CD1c-positive myeloid dendritic cell (primary cell): ENCODE data around the gene RPL3.
"Not testable (repeated sequence)": the region's sequence is repeated elsewhere in the genome, so short reads cannot be mapped to it uniquely, and the experiment has no call there.

ENCODE experiments used
- DNase-seq: peaks from one replicate; pipeline ENCODE4 v3.0.0-alpha.2; 2016; ENCODE audit errors: extremely low spot score

Gene RPL3

DNA sequence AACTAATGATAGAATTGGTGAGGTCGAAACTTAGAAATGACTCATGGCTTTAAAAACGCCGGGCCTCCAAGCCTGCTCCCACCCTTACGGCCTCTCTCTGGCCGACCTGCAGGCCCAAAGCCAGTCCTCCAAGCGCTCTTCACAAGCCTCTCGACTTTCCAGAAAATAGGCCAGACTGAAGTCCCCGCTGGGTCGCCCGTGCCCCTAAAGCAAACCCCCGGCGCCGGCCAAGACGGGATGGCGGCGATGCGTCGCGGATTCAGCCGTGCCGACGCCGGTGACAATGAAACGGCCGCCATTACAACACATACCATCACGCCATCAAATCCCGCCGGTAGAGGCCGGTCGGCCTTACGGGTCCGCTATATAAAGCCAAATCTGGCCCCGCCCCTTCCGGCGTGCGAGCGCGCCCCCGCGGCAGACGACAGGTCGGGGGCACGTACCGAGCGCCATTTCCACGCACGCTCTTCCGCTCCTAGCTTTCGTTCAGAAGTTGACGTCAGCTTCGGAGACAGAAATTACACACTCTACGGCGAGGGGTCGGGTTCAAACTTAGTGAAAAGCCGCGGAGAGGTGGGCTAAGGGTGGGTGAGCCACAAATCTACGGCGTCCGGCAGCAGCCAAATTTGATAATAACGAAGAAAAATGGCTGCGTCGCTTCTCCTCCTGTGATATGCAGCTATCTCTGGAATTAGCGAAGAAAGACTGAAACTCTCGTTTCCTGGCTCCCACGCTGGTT lies at the start of gene RPL3:
Gene RPL3 (minus strand): TSS at position 340 of the 739 bp plus-strand sequence. CDS start 26 bp downstream, at position 314.
- peak; percentile 99 for DNase-seq

DNA sequence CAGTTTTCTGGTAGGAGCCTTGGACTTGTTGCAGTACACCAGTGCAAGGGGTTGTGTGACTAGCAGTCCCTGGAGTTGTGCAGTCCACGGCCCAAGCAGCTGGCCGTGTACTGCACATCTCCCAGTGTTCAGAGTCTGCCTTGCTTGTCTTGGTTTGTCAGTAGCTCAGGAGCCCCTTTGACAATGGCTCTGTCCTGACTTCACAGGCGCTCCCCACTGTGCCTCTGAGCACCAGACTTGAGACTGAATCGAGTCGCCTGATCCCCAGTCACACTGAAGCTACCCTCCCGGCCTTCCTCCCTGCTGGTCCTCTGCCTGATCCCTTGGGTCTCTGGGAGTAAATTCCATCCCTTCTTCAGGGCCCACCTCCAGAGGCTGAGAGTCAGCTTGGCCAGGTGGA lies 49.8 kb upstream of the RPL3 start:
- DNase-seq, result no peak

DNA sequence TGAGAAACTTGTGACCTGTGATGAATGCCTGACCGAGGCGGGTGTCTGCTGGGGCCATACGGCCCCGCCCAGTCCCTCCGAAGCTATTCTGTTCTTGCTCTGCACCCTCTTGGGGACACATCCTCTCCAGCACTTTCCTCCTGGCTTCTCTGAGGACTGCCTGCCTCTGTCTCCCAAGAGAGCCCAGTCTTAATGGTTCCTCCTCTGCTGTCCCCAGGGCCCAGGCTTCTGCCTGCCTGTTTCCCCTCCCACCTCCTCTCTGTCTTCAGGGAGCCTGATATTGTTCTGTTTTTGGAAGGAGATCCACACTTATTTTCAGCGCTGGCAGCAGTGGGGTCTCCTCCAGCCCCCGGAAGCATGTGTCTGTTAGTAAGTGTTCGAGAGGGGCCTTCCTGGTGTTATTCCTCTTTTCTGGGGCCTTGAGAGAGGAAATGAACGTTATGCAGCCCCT lies 49.1 kb upstream of the RPL3 start:
- peak; percentile 31 for DNase-seq

GRCh38 chr22:39367035-39367434 lies 47.6 kb upstream of the RPL3 start:
- DNase-seq, result no peak

DNA sequence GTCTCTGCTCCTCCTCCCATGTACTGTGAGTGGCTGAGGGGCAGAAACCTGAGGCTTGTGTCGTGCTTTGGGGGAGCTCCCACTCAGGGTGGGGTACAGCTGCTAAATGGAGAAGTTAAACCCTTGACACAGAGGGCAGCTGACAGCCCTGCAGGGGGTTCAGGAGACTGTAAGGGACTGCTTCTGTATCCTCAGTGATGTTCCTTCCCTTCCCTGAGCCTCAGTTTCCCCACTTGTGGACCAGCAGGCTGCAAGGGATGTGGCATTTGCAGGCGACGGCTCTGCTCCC lies 46.0 kb upstream of the RPL3 start:
- no peak for DNase-seq

GRCh38 chr22:39364714-39365491 lies 45.5 kb upstream of the RPL3 start:
- DNase-seq, result peak; percentile 7

GRCh38 chr22:39363751-39364515 lies 44.5 kb upstream of the RPL3 start:
- DNase-seq, result no peak

DNA sequence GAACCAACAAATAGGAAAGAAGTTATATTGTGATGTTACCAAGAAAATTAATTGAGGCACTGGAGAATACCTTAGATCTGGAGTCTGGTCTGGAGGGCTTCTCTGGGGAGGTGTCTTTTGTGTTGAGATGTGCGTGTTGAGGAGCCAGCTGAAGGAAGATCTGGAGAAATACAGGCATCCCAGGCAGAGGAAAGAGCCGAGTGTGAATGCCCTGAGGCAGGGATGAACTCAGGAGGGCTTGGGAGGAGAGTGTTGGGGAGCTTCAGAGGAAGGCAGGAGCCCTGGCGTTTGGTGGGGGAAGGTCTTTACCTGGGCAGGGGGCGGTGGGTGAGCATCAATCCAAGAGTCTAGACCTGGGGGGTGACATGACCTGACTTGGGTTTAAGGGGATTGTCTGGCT lies 43.5 kb upstream of the RPL3 start:
- DNase-seq, result no peak

DNA sequence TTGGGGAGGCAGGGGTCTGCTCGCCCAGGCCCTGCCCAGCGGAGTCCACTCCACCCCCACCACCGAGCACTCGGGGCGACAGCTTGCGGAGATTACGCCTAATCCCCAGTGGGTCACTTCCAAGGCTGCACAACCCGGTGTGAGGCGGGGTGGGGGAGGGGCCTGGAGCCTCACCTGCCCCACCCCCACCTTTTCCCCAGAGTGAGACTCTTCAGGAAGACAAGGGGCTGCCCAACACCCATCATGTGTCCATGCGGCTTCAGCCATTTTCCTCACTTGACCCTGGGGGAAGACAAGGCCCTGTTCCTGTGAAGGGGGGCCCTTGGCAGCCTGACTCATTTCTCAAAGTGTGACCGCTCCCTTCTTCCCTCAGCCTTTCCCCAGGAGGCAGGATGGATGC lies 42.8 kb upstream of the RPL3 start:
- DNase-seq, result no peak

GRCh38 chr22:39361496-39361895 lies 42.1 kb upstream of the RPL3 start:
- no peak for DNase-seq

DNA sequence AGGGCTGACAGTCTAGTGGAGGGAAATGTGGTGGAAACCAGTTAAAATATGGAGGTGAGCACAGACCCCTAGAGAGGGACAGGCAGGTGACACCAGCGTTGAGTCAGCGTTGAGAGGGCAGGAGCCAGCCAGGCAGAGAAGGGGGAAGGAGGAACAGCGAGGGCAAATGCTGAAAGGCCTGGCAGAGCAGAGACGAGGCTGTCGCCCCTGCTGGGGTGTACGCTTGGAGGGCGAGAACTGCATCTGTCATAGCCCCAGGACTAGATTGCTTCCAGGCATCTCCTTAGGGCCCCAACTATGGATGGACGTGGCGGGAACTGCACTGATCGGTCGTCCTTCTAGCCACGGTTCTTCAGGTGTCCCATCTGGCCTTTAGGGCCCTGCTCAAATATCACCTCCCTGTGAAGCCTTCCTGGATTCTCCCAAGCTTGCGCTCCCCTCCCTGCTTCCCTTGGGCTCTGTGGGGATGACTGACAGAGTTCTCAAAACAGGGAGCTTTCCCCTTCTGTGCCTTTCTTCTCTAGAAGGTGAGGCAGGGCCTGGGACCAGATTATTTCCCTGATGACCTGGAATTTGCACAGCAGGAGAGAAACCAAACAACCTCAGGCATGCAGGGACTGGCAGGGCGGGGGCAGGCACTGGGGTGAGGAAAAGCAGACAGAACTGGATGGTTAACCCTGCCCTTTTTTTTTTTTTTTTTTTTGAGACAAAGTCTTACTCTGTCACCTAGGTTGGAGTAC lies 41.4 kb upstream of the RPL3 start:
- no peak for DNase-seq

GRCh38 chr22:39360242-39360641 lies 40.8 kb upstream of the RPL3 start:
- DNase-seq, result no peak

DNA sequence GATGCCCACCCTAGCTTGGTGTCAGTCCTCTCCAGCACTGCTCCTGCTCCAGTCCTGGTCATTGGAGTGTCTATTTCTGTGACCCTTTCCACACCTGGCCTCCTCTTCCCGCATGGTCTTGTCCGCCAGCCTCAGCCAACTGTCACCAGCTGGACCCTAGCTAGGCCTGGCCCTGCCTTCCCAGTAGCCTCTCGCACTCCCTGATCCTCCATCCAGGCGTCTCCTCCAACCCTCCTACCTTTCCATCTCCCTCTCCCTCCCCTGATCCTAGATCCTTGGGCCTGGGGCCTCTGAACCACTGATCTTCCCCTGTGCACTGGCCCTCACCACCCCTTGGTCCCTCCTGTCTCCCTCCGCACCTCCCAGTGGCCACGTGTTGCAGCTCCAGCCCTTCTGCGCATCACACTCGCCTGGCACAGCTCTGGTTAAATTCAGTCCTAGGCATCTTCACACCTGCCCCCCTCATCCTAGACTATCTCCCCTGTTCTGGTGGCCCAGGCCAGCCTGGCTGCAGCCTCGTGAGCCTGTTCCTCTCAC lies 40.3 kb upstream of the RPL3 start:
- DNase-seq, result no peak

DNA sequence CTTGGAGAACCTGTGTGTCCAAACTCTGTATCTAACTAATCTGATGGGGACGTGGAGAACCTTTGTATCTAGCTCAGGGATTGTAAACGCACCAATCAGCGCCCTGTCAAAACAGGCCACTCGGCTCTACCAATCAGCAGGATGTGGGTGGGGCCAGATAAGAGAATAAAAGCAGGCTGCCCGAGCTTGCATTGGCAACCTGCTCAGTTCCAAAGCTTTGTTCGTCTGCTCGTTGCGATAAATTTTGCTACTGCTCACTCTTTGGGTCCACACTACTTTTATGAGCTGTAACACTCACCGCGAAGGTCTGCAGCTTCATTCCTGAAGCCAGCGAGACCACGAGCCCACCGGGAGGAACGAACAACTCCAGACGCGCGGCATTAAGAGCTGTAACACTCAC lies 38.8 kb upstream of the RPL3 start:
- DNase-seq, result not testable (repeated sequence)

DNA sequence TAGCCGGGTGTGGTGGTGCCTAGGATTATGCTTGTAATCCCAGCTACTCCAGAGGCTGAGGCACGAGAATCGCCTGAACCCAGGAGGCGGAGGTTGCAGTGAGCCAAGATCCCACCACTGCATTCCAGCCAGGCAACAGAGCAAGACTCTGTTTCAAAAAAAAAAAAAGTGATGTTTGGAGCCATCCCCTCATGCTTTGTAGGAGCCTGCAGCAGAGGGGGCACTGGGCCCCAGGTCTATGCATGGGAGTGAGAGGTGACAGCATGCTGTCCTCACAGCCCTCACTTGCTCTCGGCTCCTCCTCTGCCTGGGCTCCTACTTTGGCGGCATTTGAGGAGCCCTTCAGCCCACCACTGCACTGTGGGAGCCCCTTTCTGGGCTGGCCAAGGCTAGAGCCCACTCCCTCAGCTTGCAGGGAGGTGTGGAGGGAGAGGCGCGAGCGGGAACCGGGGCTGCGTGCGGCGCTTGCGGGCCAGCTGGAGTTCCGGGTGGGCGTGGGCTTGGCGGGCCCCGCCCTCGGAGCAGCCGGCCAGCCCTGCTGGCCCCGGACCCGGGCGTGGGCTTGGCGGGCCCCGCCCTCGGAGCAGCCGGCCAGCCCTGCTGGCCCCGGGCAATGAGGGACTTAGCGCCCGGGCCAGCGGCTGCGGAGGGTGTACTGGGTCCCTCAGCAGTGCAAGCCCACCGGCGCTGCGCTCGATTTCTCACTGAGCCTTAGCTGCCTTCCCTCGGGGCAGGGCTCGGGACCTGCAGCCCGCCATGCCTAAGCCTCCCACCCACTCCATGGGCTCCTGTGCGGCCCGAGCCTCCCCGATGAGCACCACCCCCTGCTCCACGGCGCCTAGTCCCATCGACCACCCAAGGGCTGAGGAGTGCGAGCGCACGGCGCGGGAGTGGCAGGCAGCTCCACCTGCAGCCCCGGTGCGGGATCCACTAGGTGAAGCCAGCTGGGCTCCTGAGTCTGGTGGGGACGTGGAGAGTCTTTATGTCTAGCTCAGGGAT lies 38.0 kb upstream of the RPL3 start:
- DNase-seq, result not testable (repeated sequence)

DNA sequence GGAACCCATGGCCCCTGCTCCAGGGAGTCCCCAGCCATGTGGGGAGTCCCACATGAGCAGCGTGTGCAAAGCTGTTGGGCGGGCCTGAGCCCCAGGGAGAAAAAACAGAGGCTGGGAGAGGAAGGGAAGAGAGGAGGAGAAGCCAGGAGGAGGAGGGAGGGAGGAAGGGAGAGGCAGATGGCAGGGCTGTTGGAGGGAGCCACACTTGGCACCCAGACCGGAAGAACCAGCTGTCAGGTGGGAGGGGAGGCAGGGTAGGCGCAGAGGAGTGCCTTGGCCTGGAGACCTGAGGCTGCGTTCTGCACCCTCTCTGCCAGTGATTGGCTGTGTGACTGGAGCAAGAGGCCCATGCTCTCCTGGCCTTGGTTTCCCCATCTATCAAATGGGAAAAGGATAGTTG lies 37.0 kb upstream of the RPL3 start:
- no peak for DNase-seq

GRCh38 chr22:39355805-39356204 lies 36.4 kb upstream of the RPL3 start:
- DNase-seq, result not testable (repeated sequence)

DNA sequence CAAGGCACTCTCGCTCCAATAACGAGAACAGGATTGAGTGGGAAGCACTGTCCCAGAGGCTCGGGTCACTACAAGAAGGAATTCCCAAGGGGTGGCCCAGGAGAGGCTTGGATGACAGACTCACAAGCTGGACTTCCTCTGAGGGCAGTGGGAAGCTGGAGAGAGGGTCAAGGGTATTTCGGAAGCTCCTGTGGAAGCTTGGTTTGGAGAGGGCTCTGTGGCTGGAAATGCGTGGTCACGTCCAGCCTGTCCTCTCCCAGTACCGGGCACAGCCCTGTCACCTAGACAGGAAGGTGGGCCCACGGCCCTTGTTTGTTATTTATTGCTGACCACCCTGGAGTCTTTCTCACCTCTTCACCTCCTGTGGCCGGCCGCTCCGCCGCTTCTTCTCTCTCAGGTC lies 35.7 kb upstream of the RPL3 start:
- DNase-seq, result no peak

DNA sequence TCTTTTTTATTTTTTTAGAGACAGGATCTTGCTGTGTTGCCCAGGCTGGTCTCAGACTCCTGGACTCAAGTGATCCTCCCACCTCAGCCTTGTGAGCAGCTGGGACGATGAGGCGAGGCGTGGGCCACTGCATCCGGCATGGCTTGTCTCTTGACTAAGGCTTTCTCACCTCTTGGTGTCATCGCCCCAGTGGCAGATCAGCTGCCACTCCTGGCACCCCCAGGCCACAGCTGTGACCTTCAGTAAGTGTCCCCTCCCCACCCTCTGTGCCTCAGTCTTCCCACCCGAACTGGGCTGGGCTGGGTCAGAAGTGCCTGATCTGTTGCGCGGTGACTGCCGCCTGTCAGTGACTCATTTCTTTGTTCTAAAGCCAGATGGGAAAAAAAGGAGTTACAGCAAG lies 33.9 kb upstream of the RPL3 start:
- DNase-seq, result no peak

DNA sequence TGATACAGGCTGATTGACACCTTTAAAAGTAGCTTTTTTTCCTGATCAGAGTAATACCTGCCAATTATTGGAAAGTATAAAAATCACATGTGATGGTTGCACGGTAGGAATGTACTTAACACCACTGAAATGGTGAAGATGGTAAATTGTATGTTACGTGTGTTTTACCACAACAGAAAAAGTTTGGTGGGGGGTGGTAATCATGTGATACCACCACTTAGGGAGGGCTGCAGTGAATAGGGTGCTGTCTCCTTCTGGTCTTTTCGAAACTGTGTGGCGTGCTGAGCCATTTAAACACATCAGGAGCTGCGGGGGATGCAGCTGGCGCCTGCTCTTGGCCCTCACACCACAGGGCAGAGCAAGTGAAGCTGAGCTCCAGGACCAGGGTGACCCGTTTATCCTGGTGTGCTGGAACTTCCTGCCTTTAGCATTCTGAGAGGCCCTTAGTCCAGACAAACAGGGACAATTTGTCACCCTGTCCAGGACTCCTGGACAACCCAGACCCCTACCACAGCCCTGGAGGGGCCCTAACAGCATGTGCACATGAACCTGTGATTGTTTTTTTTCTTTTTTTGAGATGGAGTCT lies 33.0 kb upstream of the RPL3 start:
- DNase-seq, result no peak
